Ishikawa (cell line): ENCODE data around the gene ZNF23.

Experiments used
- CEBPB ChIP-seq: IDR thresholded peaks from 2 replicates; pipeline ENCODE4 v1.6.1; 2012
- CREB1 ChIP-seq: IDR thresholded peaks from 2 replicates; pipeline ENCODE4 v1.6.1; 2012; ENCODE audit warnings: low read depth
- EGR1 ChIP-seq: IDR thresholded peaks from 2 replicates; pipeline ENCODE4 v1.6.1; 2012
- EP300 ChIP-seq: IDR thresholded peaks from 2 replicates; pipeline ENCODE4 v1.6.1; 2012; ENCODE audit warnings: borderline replicate concordance
- FOXM1 ChIP-seq: IDR thresholded peaks from 2 replicates; pipeline ENCODE4 v1.6.1; 2012; ENCODE audit warnings: low read depth, borderline replicate concordance
- NFIC ChIP-seq: IDR thresholded peaks from 2 replicates; pipeline ENCODE4 v1.6.1; 2012
- RAD21 ChIP-seq: IDR thresholded peaks from 2 replicates; pipeline ENCODE4 v1.6.1; 2012; ENCODE audit warnings: low read depth
- TAF1 ChIP-seq: IDR thresholded peaks from 2 replicates; pipeline ENCODE4 v1.6.1; 2012; ENCODE audit warnings: low read depth, mild to moderate bottlenecking
- TCF12 ChIP-seq: IDR thresholded peaks from 2 replicates; pipeline ENCODE4 v1.6.1; 2012; ENCODE audit warnings: low read depth
- TEAD4 ChIP-seq: IDR thresholded peaks from 2 replicates; pipeline ENCODE4 v1.6.1; 2012
- YY1 ChIP-seq: IDR thresholded peaks from 2 replicates; pipeline ENCODE4 v1.6.1; 2012; ENCODE audit warnings: low read depth
- ZBTB7A ChIP-seq: IDR thresholded peaks from 2 replicates; pipeline ENCODE4 v1.6.1; 2012; ENCODE audit warnings: low read depth
- TF ChIP-seq, protein P1 (sequence below): IDR thresholded peaks from 2 replicates; pipeline ENCODE4 v1.6.1; 2012
- TF ChIP-seq, protein P2 (sequence below): IDR thresholded peaks from 2 replicates; pipeline ENCODE4 v1.6.1; 2012; ENCODE audit warnings: low read depth, mild to moderate bottlenecking
- TF ChIP-seq, protein P3 (sequence below): IDR thresholded peaks from 2 replicates; pipeline ENCODE4 v1.6.1; 2012

ZNF23 gene

DNA sequence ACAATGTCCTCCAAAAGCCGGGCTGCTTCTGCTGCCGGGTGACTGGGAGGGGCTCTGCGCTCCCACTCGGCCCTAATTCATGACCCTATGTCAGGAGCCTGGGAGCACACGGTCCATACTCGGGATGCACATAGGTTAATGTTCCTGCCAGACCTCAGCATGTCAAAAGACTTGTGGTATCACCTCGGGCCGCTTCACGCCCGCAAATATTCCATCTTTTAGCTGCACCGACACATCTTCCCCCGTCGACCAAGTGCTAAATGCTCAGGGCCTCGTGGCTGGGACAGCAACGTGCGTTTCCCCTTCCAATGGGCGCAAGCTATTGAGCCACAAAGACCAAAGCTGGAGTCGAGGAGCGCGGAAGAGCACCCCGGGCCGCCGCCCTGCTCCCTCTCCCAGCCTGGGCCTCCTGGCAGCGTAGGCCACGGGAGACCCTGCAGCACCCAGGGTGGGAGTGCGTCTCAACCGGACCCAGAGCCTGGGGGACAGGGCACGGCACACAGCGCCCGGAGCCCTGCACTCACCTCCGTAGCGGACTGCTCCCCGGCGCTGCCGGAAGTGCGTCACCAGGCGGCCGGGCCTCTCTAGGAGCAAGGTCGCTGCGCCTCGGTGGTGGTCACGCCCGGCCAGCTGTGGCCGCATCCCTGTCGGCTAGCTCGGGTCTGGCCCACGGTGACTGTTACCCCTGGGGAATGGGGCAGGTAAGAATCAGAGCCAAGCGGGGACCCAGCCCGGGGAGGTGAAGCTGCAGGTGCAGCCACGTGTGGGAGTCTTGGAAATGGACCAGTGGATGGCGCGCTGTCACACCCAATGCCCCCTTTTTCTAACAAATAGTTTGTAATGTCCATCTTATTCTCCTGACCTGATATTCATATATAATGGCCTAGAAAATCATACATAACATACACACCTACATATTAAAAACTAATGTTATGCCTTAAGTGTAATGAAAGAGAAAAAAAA, at the start of gene ZNF23:
Gene ZNF23, minus strand, starts transcription at position 562 of the 963 bp plus-strand sequence. CDS start 5,451 bp downstream, outside the sequence.
- TF ChIP-seq RAD21 (no peak), EGR1 (no peak), FOXM1 (no peak), NFIC (peak; percentile 27; the same call in 1 of the 2 replicates), YY1 (0 out of 2 replicates have a peak, but pooled peaks have one; percentile 45), TAF1 (peak; percentile 58; the same call in 1 of the 2 replicates), CEBPB (no peak), EP300 (no peak), TCF12 (peak; percentile 37; the same call in 1 of the 2 replicates), CREB1 (peak; percentile 71), ZBTB7A (no peak), TEAD4 (no peak; the same call in 1 of the 2 replicates)
- TF ChIP-seq, protein P1, sequence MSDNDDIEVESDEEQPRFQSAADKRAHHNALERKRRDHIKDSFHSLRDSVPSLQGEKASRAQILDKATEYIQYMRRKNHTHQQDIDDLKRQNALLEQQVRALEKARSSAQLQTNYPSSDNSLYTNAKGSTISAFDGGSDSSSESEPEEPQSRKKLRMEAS, result peak; percentile 85; the same call in 1 of the 2 replicates
- TF ChIP-seq, protein P2, sequence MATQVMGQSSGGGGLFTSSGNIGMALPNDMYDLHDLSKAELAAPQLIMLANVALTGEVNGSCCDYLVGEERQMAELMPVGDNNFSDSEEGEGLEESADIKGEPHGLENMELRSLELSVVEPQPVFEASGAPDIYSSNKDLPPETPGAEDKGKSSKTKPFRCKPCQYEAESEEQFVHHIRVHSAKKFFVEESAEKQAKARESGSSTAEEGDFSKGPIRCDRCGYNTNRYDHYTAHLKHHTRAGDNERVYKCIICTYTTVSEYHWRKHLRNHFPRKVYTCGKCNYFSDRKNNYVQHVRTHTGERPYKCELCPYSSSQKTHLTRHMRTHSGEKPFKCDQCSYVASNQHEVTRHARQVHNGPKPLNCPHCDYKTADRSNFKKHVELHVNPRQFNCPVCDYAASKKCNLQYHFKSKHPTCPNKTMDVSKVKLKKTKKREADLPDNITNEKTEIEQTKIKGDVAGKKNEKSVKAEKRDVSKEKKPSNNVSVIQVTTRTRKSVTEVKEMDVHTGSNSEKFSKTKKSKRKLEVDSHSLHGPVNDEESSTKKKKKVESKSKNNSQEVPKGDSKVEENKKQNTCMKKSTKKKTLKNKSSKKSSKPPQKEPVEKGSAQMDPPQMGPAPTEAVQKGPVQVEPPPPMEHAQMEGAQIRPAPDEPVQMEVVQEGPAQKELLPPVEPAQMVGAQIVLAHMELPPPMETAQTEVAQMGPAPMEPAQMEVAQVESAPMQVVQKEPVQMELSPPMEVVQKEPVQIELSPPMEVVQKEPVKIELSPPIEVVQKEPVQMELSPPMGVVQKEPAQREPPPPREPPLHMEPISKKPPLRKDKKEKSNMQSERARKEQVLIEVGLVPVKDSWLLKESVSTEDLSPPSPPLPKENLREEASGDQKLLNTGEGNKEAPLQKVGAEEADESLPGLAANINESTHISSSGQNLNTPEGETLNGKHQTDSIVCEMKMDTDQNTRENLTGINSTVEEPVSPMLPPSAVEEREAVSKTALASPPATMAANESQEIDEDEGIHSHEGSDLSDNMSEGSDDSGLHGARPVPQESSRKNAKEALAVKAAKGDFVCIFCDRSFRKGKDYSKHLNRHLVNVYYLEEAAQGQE, result no peak
- TF ChIP-seq, protein P3, sequence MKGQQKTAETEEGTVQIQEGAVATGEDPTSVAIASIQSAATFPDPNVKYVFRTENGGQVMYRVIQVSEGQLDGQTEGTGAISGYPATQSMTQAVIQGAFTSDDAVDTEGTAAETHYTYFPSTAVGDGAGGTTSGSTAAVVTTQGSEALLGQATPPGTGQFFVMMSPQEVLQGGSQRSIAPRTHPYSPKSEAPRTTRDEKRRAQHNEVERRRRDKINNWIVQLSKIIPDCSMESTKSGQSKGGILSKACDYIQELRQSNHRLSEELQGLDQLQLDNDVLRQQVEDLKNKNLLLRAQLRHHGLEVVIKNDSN, result no peak

DNA sequence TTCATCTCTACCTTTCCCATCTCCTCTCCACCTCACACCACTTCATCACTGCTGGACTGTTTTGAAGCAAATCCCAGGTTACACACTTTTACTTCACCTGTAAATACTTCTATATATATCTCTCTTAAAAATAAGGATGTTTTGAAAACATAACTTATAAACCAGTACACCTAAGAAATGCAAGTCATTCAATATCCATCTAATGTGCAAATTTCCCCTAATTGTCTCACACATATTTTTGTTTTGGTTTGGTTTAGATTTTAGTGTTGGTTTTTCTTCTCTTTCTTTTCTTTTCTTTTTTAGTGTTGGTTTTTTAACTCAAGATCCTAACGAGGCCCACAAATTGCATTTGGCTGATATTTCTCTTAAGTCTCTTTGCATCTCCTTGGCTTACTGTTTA, 45.0 kb upstream of the ZNF23 start:
- TF ChIP-seq, protein P3, result no peak
- TF ChIP-seq YY1 (no peak), TAF1 (no peak), EGR1 (no peak), RAD21 (no peak), FOXM1 (no peak), EP300 (no peak), TEAD4 (no peak), CEBPB (no peak), NFIC (no peak), CREB1 (no peak)
- TF ChIP-seq, protein P1, result no peak

DNA sequence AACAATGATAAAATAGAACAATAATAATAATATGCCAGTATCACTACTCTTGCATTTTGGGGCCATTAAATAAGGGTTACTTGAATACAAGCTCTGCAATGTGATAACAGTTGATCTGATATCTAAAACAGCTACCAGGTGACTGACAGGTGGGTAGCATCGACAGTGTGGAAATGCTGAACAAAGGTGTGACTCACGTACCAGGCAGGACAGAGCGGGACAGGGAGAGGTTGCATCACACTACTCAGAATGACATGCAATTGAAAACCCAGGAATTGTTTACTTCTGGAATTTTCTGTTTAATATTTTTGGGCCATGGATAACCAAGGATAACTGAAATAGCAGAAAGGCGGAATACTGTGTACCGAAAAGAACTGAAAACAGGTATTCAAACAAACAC, 42.9 kb upstream of the ZNF23 start:
- TF ChIP-seq TCF12 (no peak), CEBPB (no peak), TEAD4 (no peak), CREB1 (no peak), YY1 (no peak), ZBTB7A (no peak), NFIC (no peak), FOXM1 (no peak), RAD21 (no peak), EP300 (no peak), TAF1 (no peak), EGR1 (no peak)
- TF ChIP-seq, protein P1, result no peak
- TF ChIP-seq, protein P3, result no peak
- TF ChIP-seq, protein P2, result no peak

DNA sequence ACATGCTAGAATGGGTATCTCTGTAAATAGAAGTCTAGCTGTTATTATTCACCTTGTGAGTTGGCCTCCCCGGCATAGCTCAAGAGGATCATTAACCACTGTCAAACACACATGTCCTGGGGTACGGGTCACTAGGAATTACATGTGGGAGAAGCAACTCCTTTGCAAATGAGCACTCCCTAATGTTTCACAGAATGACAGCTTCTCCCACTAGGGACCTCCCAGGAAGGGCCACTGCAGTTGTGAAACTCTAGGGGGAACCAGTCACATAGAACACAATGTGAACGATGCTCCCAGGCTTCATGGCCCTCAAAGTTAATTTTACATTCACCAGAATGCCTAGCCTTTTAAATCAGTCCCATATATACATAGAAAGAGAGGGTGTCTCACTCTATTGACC, 39.5 kb upstream of the ZNF23 start:
- TF ChIP-seq EP300 (no peak), TEAD4 (no peak), CEBPB (no peak), NFIC (no peak), CREB1 (no peak), FOXM1 (no peak), RAD21 (no peak), ZBTB7A (no peak), YY1 (no peak), TAF1 (no peak), EGR1 (no peak), TCF12 (no peak)
- TF ChIP-seq, protein P3, result no peak
- TF ChIP-seq, protein P2, result no peak
- TF ChIP-seq, protein P1, result no peak
